GM12864 (cell line): ENCODE results near the gene MTF1.

ENCODE experiments used
- DNase-seq: peaks from one replicate; pipeline ENCODE4 v3.0.0-alpha.2; 2011; ENCODE audit warnings: low read depth
- H3K4me3 ChIP-seq: 2 replicates; pipeline ENCODE4 v1.5.1; 2011; ENCODE audit warnings: mild to moderate bottlenecking, low read depth, low read length, control low read depth
- TF ChIP-seq, protein P1 (sequence below): IDR thresholded peaks from 2 replicates; pipeline ENCODE4 v1.5.1; 2011; ENCODE audit warnings: low read depth, mild to moderate bottlenecking, moderate library complexity, low read length, control low read depth, inconsistent platforms; ENCODE audit errors: missing control alignments

Gene MTF1

DNA sequence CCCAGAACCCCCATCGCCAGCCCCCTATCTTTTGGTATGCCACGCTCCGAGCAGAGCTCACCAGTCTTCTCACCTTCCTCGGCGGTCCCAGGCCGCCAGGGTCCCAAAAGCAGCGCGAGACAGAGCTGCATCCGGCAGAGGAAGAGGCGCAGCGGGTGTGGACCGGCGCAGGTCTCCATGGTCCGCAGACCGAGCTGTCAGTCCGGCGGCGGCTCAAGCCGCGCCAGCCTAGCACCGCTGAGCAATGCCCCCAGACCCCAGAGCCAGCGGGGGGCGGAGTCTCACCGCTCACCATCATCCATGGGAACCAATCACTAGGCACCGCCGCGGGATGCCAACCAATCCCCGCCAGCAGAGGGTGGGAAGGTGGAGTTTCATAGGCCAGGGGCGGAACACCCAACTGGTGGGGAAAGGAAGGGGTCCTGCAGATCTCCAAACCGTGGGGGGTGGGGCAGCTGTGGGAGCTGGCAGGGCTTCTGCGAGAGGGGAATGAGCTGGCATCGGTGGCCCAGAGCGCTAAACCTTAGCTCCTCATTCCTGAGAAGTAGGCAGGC, 94.4 kb downstream of the MTF1 start, which contains the start of gene EPHA10:
Gene EPHA10 (minus strand): TSS at position 233 of the 554 bp plus-strand sequence. CDS start 54 bp downstream, at position 179.
- no peak within 1 kb of the TSS for H3K4me3 ChIP-seq
- TF ChIP-seq, protein P1, sequence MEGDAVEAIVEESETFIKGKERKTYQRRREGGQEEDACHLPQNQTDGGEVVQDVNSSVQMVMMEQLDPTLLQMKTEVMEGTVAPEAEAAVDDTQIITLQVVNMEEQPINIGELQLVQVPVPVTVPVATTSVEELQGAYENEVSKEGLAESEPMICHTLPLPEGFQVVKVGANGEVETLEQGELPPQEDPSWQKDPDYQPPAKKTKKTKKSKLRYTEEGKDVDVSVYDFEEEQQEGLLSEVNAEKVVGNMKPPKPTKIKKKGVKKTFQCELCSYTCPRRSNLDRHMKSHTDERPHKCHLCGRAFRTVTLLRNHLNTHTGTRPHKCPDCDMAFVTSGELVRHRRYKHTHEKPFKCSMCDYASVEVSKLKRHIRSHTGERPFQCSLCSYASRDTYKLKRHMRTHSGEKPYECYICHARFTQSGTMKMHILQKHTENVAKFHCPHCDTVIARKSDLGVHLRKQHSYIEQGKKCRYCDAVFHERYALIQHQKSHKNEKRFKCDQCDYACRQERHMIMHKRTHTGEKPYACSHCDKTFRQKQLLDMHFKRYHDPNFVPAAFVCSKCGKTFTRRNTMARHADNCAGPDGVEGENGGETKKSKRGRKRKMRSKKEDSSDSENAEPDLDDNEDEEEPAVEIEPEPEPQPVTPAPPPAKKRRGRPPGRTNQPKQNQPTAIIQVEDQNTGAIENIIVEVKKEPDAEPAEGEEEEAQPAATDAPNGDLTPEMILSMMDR, result no peak
- DNase-seq, result no peak

DNA sequence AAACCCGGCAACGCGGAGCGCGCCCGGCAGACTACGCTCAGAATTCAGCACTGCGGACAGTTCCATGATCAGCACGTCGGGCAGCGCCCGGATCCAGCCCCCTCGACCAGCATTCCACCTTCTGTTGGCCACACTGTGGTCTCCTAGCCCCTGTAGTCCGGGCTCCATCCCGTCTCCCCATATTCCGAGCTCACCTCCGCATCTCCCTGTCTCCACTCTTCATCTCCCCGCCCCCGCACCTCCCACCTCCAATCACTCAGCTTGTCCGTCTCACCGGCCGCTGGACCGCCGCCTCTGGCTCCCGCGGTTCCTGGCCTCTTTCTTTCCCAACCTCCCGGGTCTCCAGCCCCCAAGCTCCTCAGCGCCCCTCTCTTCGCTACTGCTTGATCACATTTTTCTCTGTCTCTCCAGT, 95.0 kb downstream of the MTF1 start:
- no peak for DNase-seq
- H3K4me3 ChIP-seq, result no peak overlapping the region
- TF ChIP-seq, protein P1, result no peak

GRCh38 chr1:37763791-37764413, 95.5 kb downstream of the MTF1 start:
- DNase-seq, result no peak
- no peak overlapping the region for H3K4me3 ChIP-seq
- TF ChIP-seq, protein P1, result no peak

GRCh38 chr1:37762516-37762915, 96.9 kb downstream of the MTF1 start:
- no peak overlapping the region for H3K4me3 ChIP-seq
- TF ChIP-seq, protein P1, result no peak
- DNase-seq, result no peak

DNA sequence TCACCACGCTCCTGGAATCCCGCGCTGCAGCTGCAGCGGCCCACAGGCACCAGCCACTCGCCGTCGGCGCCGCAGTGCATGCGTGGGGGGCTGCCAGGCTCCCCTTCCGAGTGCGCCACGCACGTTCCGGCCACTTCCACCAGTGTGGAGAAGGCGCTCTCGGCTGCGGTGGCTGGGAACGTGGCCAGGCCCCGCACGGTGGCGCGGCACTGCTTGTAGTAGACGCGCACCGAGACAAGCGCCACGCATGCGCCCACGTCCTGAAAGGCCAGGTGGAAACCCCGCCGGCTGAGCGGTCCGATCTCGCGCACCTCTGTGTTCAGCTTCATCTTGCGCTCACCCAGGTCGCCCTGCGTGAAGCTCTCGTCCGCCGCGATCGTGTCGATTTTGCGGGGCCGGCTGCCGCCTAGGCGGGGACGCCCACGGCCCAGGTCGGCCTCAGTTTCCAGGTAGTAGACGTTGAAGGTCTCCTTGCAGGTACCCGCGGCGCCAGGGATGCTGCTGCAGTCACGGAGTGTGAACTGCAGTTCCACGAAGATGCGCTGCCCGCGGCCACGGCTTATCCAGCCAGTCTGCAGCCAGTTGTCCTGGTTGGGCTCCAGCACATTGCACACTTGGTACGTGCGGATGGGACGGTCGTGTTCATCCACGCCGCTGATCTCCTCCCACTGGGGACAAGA, 97.8 kb downstream of the MTF1 start:
- no peak overlapping the region for H3K4me3 ChIP-seq
- DNase-seq, result no peak
- TF ChIP-seq, protein P1, result no peak
